COLO829 (cell line): ENCODE results near the gene XIRP2.

Source experiments
- DNase-seq: peaks from one replicate; pipeline ENCODE4 v3.0.0; 2012; ENCODE audit warnings: low spot score

Gene XIRP2

DNA sequence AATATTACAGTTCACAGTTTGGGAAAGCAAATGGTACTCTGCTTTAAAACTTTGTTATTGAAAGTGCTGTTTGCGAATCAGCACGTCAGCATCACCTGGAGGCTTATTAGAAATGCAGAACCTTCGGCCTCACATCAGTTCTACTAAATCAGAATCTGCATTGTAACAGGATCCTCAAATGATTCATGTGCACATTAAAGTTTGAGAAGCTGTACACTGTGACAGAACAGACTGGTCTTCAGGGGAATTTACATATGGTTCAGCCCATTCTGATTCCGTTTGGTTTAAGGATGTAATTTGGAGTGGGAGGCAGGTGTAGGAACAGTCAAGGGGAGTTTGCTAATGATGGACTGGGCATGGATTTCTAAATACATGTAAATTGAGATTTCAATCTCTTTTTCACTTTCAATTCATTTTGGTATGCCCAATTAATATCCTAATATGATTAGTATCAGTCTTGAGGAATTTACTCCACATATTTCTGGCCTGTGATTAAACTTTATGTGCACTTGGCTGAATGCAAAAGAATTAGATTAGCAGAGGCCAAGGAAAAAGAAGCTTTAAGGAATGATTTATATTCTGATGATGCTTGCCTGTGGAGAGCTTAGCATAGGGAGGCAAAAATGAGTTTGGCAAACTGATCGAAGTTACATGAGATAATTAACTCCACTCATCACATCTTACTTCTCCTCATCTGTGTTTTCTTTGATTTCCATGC lies 248.8 kb downstream of the XIRP2 start:
- no peak for DNase-seq

DNA sequence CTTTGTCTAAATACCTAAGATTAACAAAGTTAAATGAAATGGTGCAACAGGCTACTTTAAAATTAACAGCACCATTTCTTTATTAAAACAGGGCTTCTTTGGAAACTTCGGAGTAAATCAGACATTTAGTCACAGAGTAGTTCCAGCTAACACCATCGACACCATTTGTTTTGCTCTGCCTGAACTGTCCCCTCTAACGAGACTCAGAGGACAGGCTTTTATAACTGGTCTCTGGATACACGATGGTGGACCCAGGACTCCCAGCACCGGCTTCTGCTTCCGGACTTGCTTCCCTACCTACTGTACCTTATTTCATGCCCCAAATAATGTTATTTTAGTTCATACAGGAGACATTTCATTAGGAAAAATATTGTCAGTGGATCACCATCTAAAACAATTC lies 252.1 kb downstream of the XIRP2 start:
- no peak for DNase-seq

DNA sequence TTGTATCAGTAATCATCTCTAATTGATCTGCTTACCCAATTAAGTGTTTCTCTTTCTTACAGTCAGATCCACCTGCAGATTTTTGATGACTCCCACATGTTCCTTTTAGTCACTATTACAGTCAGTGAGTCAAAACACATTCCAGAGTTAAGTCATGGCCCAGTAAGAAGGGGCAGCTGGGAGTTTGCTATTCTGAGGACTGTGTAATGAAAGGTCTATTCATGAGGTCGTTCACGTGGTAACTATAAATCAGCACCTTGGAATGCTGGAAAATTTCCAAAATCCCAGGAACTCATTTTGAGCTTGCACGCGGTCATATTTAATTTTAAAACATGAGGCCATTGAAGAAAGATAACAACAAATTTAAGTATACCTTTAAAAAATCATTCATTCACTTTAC lies 252.5 kb downstream of the XIRP2 start:
- DNase-seq: peak; percentile 88

DNA sequence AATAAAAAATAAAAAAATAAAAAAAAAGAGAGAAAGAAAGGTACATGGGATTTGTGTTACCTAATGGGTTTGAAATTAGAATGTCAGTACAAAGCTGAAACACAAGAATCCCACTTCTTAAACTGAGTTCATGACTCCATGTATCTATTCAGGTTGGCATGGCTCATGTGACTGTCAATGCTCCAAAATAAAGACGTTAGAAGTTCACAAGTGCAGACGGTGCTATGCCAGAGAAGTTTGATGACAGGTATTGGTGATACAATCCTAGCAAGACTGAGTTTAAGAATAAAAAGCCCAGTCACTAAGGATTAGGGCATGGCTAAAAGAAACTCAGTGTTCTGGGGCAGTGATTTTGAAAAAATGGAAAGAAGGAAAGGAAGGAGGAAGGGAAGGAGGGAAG lies 254.3 kb downstream of the XIRP2 start:
- DNase-seq: no peak

DNA sequence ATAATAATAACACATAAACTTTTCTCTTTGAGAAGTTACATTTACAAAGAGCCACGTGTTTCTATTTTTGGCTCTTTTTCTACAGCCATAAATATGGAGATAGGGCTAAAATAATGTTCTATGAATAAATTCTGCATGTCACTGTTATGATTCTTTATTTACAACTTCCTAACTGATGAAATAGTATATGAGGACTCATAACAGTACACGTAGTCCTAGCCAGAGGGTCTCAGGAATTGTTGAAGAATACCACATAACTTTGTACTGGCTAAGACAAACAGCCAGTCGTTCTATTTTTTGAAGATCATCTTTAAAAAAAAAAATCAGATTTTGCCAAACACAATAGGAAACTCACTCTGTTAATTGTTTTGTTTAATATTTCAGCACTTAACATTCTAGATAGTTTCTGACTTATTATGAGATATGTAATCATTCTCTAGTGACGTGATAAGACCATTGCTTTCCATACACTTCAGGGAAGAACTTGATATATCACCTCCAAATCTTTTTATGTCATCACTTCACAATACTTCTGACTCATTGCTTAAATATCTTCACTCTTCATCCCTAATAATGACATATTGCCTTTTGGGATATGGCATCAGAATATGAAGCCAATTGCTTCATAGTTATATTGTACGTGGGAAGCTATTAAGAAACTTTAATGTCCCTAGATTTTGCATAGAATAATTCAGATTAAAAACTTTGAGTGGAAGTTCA lies 256.1 kb downstream of the XIRP2 start:
- DNase-seq: no peak

DNA sequence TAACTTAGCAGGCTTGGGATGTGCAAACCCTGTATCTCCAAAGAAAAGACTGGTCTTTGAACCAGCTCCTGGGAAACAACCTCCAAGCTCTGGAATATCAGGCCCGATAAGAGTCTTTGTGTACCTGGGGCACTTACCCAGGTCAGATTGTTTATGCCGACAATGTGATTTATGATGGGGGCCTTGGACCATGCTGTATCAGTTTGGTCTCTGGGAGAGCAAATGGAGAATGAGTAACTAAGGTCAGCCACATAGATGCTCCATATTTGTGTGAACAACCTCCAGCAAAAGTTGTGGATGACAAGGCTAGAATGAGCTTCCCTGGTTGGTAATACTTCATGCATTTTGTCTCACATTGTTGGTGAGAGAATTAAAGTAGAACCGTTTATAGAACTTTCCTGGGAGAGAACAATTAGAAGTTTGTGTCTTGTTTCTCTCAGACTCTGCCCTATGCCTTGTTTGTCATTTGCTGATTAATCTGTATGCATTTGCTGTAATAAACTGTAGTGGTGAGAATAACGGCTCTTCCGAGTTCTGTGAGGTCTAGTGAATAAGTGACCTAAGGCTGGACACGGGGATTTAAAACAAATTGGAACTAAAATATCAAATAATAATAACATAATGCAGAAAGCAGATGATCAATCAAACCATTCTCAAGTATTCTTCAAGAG lies 259.1 kb downstream of the XIRP2 start:
- no peak for DNase-seq

DNA sequence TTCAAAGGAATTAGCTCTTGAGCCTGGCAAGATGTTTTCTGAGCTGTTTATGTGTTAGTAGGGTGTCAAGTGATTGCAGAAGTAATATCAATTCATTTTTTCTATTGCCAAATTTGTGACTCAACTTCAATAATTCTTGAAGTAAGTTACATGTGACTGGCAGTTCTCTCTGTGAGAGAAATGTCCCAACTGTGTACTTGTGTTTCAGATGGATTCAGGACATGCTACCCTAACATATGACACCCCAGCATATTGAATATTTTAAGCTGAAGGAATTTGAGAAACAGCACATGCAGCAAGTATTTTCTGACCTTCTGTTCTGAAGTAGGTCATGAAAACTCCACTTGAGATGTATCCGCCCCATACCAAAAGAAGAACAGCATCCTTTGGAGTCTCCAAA lies 263.6 kb downstream of the XIRP2 start:
- no peak for DNase-seq

DNA sequence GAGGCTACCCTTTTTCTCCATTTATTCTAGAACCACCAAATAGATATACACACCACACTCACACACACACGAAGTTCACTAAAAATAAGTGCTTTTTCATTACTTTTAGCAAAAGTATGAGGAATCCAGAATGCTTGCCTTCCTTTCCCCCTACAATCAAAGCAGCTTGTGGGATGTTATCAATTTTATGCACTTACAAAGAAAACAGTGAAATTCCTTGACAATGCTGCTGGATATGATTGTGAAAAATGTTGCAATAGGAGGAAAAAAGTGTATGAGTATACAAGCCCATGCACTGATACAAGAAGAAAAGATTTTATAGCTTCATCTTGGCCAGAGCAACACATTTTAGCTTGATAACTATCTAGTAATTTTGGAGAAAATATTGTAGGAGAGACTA lies 269.2 kb downstream of the XIRP2 start:
- DNase-seq: no peak

DNA sequence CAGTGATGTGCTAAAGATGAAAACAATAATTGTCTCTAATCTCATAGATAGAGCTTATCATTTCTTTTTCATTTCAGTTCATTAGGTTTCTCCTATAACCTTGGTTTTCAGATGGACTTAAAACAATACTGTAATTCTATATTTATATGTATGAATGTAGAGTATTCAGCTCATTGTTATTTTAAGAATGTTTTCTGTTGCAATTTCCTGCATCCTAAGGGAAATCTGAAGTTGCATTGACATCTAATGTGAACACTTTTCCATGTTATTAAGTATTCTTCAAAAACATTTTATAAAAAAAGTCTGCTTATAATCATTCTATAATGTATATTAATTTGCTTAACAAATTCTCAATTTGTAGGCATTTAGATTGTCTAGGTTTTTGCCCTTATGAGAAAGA lies 288.9 kb downstream of the XIRP2 start:
- no peak for DNase-seq

DNA sequence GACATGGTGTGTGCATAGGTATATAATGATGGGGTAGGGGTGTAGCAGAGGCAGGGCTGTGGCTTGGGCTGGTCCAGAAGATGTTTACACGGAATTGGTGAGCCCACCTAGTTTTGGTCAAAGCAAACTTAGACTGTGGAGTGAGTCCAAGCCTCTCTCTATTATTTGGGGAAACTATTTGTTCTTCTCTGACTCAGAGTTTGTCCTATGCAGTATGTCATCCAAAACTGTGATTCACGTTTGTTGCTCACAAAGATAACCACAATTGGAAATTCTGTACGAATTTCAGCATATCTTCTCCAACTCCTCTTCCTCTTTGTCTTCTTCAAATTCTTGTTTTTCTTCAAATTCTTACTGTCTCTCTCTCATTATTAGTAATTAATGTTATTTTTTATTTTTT lies 292.9 kb downstream of the XIRP2 start:
- no peak for DNase-seq

DNA sequence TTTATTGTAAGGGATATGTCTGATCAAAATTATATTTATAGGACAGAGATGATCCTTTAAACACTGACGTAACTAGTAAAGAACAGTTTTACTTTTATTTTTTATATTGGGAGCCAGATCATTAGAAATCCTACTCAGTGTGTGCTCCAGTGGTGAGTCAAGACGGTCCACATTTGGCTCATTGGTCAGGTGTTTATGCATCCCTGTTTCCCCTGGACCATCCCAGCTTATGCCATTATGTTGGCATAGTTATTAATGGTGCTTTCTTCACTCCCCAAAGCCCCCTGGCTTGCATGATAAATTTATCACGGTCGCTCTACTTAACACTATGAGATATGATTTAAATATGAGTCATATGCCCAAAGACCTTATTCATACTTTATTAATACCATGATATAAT lies 293.4 kb downstream of the XIRP2 start:
- no peak for DNase-seq

DNA sequence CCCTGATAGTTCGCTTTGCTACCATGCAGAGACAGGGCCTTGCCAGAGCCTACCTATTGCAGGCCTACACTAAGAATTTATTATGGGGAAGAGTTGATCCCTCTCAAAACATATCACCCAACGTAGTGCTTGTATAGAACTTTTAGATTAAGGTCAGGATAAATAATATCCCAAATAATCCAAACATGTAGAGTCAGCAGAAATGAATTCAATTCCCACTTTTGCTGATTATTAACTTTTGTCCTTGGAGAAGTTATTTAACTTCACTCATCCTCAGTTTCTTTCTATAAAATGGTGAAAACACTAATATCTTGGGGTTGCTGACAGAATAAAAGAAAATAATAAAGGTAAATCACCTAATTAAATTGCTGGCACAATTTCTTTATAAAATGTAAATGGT lies 294.1 kb downstream of the XIRP2 start:
- no peak for DNase-seq

DNA sequence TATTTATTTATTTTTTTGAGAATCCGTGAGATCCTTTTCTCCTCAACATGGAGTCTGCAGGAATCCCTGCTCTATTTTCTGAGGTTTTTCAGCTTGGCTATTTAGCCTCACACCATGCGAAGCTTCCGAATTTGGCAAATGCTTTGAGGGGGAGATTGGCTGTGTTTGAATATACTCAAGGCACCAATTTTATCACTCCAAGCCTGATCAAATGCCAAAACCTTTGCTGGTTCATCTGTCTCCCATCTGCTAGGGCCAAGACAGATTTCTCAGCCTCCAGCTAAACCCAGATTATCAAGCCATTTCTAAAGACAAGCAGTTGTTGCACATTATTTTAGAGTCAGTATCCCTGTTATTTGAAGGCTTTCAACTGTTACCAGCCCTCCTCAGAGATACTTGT lies 295.7 kb downstream of the XIRP2 start:
- no peak for DNase-seq

DNA sequence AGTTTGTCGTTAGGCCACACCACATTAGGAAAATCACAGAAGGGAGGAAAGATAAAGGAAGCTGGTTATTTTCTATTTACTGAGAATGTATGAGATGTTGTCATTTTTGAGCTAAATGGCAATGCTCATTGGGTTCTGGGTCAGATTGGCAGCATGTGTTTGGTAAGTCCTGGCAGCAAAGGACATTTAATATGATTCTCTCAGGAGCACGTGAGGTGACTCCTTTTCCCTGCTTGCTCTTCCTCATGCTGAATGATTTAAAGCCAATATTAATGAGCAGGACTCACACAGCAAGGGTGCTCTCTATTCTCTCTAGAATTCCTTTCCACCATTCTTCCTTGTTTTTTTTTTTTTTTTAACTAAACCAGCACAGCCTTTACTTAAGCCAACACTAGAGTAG lies 298.2 kb downstream of the XIRP2 start:
- DNase-seq: no peak

DNA sequence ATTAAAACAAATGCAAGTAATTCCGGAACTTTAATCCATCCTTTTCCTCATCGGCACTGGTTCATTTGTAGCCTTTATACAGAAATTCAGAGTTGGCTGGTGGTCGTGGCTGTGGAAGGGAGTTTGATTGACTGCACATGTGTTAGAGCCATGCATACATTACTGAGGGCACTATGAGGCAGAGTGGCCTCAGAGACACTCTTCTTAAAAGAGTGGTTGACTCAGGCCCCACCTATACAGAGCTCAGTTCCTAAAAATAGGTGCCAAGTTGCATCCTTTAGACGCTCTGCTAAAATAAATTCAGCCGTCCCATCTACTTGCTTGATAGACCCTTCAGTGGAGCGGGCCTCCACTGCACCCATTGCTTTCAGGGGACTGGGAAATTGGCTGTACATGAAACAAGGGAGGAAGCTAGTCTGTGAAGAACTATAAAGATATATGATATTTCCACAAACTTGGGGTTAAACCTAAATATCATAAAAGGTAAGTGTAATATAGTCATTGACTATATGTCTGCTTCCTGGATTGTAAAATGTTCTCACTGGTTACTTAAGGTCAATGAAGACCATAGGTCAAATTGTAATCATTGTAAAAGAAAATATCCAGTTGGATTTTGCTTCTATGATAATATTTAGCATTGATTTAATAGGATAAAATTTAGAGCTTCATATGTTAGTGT lies 298.9 kb downstream of the XIRP2 start:
- DNase-seq: no peak

DNA sequence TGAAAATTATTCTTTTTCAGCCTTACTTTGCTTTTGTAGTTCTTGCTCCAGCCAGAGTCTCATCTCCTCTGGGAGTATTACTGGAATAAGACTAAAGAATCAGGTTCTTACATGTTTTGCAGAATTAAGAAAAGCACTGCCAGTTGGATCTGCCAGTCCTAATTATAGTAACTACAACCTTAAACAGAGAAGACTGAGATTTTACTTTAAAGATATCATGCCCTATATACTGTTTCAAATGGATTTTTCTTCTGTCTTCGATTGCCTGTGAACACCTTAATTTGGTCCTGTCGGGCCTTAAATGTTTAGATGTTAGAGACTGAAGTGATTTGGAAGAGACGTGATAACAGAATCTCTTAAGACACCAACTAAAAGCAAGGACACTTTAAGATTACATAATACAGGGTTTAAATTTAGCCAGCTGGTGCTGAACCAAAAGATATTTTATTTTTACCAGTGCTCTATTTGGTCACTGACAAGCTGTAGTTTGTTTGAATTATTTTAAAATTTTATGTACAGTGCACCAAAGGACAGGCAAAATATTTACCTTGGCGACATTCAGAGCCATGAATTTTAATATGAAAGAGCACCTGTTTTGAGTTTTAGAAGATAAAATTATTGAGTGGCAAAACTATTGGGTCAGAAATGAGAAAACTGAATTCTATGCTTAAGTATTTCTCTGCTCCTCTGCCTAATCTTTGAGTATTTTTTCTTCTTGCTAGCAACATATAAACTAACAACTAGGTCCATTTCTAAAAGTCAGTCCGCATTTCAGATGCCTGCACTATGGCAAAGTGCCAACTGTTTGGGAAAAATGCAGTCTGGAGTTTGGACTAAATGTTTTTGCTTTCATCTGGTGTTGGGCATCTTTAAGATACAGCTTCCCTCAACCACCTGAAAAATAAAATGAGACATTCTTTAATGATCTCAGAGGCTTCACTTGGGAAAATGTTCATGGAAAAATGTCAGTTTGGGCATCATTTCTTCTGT lies 300.0 kb downstream of the XIRP2 start:
- no peak for DNase-seq

DNA sequence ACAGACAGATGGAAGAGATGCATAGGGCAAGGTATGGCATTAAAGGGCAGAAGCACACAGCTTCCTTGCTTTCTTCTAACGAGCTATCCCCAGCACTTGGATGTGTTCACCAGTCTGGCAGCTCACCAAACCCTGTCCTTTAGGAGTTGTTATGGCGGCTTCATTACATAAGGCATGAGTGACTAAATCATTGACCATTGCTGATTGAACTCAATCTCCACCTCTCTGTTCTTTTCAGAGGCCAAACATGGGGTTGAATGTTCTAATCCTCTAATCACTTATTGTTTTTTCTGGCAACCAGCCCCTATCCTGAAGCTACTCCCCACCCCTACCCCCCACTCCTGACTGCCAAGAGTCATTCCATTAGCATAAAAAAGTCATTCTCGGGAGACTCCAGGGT lies 301.8 kb downstream of the XIRP2 start:
- DNase-seq: no peak

DNA sequence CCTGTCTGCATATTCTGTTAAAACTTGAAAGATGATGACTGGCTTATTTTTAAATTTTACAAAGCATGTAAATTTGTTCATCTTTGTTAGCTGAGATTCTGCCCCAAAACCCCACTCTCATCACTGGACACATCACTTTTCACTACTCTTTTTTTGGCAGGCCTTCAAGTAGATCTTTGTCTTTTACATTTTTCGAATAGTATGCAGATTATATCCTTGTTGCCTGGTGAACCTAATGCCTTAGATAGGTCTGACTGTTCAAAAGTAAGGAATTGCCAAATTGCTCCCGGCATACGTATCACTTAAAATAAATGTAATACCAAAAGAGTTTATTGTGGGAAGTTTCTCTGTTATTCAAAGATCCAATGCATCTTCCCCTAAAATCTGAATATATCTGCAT lies 303.3 kb downstream of the XIRP2 start:
- DNase-seq: no peak

DNA sequence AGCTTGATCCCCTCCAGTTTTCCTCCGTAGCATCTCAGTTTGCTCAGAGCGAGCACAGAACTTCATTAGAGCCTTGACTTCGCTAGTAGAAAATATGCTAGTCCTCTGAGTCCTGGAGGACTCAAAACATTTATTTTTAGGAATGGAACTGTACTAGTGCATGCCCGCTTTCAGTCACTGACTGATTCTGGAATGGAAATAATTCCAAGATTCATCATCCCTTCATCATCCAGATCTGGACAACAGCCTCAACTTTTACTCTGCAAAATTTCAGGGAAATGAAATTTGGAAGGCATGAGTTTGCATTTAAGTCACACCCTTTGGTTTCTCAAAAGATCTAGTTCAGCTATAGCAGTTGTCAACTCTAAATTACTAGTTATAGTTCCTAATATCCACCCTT lies 304.6 kb downstream of the XIRP2 start:
- DNase-seq: no peak

DNA sequence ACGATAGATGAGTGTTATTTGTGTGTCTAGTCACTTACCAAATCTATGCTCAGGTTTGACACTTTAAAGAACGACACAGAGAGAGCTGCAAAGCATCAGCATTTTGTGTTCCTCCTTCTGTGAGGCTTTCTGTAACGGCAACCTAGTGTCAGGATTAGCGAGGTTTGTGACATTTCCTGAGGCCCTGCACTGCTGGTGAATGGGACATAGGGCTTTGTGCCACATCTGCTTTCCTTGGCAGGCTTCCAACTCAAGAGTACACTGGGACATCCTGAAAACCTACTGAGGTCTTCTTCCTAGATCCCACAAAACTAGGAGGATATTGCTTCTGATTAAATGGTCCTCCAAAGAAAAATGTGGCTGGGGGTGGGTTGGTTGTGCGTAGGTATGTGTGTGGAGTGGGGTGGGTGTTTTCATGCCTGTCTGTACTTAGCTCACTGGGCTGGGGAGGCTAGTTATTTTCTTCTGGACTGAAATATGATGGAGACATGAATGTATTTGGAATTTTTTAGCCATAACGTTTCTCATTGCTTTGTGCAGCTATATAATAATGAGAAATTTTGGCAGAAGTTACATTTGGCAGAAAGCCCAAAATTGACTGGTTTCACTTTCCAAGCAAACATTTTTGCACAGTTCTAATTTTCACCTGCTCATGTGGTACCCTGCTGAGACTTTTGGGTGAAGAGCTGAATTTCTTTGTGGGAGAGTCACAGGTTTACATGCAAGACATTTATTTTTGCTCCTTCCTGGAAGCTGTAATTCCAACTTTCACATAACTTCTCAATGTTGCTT lies 308.4 kb downstream of the XIRP2 start:
- DNase-seq: no peak

DNA sequence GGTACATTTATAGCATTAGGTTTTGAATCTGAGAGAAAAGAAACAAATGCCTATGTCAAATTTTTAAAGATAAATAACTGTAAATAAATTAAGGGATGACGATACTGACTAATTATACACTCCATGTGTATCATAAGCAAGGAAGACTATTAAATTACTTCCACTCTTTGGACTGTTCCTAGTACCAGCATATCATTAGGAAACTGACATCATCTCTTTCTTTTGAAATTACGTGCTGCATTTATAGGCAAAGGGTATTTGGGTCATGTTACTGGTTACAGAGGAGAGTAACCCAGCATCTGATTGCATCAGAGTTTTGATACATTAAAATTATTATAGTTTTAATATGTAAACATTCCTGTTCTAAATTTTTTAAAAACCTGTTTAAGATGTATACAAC lies 309.7 kb downstream of the XIRP2 start:
- no peak for DNase-seq
